RKO (cell line): ENCODE data around the gene FOXP2.
"Not testable (repeated sequence)": the region's sequence is repeated elsewhere in the genome, so short reads cannot be mapped to it uniquely, and the experiment has no call there.

Experiments
- DNase-seq: peaks from one replicate; pipeline ENCODE4 v3.0.0-alpha.2; 2016; ENCODE audit warnings: low spot score

The FOXP2 gene

DNA sequence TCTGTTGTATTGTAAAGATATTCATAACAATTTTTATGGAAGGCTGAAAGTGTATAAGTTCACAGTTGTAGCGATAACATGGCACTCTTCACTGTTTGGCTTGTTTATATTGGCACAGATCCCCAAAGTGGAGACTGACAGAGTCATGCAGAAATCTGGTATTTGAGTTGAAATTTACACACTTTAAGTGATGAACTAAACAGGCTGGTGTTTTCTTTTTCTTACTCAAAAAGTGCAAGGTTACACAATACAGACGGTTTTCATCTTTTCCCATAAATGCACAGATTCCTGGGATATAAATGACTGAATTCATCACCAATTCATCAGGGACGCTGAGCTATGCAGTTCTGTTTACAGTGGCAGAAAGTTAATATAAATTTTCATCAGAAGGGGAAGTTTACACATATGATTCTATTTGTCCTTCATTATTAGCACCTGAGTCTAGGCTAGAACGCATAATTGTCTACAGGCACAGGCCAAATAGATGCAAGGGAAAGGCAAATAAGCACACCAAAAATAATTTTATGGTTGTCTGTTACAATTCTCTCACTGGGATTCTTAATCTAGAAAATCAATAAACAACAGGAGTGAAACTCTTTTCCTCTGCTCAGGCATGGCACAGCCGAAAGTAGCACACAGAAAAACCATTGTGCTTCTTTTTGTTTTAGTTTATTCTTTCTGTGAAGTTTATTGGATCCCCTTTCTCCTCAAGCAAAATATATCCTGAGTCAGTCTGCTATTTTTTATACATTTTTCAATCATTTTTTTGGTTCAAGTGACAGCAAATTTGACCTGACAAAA is 88.0 kb downstream of the FOXP2 start:
- DNase-seq, result no peak

DNA sequence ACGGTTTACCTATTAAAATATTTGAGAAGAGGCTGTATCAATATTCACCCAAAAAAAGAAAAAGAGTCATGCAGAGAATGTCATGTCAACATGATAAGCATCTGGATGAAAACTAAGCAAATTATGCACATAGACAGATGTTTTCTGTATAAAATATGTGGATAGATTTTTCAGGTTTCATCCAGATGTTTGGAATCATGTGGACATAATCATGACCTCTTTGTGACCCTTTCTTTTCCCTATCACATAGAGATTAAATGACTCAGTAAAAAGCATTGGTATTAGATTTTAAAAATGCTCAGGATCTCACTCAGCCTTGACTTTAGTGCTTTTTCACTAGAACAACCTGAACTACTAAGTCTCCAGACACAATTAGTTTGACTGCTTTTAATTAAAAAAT is 90.0 kb downstream of the FOXP2 start:
- DNase-seq, result no peak

DNA sequence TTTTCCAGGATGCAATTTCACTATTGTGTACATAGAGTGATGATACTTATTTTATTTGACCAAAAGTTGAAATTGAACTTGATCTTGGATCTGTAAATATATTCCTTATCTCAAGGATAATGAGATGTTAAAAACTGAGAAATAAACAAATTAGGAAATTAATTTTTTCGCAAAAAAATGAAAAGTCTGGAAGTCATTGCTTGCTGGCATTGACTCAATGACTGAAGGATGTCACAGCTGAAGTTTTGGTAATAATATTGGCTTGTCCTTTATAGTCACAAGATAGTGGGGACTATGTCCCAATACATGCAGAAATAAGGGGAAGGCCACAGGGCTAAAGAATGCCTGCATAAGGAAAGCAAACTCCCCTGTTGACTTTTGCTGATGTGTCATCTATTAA is 92.8 kb downstream of the FOXP2 start:
- DNase-seq, result no peak

DNA sequence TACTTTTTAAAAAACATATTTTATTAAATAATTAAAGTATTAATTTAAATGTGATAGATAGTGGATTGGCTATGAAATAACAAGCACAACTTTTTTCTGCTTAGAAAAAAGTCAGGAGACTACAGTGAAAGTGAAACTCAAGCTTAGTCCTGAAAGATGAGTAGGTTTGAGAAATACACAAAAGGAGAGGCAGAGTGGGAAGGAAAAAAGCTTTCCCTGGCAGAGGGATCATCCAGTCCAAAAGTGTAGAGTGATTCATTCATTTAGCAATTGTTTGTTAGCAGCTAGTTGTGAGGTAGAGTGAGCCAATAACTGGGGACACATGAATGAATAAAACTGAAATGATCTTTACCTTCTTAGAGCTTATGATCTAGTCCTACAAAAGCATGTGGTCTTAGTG is 93.5 kb downstream of the FOXP2 start:
- DNase-seq, result no peak

- not testable (repeated sequence) for DNase-seq
Observed at GRCh38 chr7:114510824-114511223, 96.2 kb downstream of the FOXP2 start.

DNA sequence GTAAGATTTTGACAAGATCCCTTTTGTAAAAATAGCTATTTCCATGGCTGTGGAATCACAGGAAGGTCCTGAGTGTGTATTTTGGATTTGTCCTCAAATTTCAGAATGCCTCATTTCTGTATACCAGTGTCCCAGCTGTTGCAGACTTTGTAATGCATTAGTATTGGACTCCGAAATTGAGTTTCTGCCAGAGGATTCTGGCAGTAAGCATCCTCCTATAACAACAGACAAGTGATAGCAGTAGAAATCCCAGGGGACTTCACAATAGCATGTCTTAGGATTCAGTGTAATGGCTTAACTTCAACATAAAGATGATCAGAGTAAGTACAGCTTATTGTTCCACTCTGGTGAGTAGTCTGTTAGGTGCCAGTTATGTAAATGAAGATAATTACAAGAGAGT is 104.6 kb downstream of the FOXP2 start:
- DNase-seq, result no peak

GRCh38 chr7:114522081-114522480 is 107.5 kb downstream of the FOXP2 start:
- no peak for DNase-seq

- no peak for DNase-seq
Observed at GRCh38 chr7:114527589-114527988, 113.0 kb downstream of the FOXP2 start.

GRCh38 chr7:114530057-114530611 is 115.5 kb downstream of the FOXP2 start:
- DNase-seq, result no peak

- DNase-seq, result no peak
Observed at GRCh38 chr7:114531326-114531725, 116.7 kb downstream of the FOXP2 start.

DNA sequence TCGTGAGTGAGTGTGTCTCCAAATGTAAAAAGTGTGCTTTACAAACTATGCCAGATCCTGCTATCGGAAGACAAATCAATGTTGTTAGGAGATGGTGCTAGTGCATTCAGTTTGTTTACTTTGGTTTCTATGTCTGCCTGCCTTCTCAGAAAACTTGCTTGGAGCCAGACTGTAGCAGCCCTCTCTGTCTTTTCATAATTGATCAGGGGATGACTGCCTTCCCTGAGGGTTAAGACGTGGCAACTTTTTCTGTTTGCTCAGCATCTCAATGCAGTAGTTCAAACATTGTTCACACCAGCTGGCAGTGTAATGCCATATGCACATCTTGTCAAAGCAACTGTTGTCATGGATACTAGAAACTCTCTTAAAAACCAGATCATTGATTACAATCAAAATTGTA is 118.5 kb downstream of the FOXP2 start:
- DNase-seq, result no peak

DNA sequence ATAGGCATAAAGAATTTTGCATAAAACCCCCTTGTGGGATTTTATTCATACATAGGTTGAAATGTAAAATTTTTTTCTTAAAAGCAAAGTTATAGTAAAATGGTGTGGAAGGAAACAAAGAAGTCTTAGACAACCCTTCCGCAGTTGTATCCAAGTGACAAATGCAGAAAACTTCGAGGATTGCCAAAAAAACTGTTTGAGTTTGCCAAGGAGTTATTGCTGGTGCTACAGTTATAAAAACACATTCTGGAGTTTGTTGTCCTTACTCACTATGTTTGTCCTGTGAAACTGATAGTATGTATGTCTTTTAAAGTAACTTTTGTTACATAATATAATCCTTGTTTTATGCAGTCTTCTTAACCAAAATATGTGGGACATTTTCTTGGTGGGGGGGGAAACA is 120.3 kb downstream of the FOXP2 start:
- DNase-seq, result no peak

GRCh38 chr7:114539575-114539974 is 125.0 kb downstream of the FOXP2 start:
- peak; percentile 55 for DNase-seq

DNA sequence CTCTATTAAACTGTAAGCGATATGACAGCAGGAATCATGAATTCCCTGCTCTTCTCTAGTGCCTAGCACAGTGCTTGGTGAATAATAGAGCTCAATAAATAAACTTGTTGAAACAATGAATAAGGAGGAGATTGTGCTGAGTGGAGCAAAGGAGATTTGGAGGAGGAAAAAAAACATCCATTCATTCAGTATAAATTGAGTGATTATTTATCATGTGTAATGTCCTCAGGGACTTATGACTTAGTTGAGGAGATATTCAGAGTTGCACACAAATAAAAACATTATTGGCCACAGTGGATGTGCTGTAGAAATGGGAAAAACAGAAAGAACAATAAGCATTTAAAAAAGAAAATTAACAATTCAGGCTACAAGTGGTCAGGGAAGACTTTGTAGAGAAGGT is 125.7 kb downstream of the FOXP2 start:
- DNase-seq, result no peak

DNA sequence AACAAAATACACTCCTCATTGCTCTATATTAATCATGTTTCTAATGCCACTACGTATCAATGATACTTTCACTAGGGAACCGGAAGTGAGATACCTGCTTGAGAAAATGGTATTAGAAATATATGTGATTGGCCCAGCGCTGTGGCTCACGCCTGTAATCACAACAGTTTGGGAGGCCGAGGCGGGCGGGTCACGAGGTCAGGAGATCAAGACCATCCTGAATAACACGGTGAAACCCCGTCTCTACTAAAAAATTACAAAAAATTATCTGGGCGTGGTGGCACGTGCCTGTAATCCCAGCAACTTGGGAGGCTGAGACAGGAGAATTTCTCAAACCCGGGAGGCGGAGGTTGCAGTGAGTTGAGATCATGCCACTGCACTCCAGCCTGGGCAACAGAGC is 132.7 kb downstream of the FOXP2 start:
- DNase-seq, result not testable (repeated sequence)

DNA sequence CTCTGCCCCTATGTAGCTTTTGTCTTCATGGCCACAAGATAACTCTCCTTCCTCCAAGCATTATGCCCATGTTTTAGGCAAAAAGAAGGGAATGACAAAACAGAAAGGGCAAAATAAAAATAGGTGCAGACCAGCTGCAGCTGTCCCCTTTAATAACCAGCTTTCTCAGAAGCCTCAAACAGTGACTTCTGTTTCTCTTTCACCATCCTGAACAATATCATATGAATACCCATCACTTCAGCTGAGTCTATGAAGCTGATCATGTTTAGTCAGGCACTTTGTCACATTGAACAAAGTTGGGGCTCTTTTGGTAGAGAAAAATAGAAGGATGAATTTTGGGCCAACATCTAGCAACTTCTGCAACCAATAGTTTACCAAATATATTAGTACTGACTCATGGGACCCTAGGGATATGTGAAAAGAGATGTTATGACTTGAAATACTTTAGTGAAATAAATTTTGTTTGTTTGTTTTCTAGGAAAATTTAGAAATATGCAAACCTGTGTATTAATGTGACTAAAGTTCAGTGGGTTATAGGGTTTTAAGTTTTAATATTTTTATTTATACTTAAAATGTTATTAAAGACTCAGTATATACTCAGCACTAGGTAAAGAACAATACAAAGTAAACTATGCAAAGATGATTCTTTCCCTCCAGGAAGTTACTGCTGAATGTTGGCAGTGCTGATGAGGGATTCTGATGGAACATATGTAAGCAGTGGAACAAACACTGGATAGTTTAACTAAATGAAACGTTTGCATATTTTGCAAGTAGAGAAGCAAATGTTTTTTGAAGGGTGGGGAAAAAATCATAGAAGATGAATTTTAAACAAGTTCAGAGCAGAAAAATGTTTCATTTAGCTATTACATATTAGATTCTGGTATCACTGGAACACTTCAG is 133.7 kb downstream of the FOXP2 start:
- no peak for DNase-seq

DNA sequence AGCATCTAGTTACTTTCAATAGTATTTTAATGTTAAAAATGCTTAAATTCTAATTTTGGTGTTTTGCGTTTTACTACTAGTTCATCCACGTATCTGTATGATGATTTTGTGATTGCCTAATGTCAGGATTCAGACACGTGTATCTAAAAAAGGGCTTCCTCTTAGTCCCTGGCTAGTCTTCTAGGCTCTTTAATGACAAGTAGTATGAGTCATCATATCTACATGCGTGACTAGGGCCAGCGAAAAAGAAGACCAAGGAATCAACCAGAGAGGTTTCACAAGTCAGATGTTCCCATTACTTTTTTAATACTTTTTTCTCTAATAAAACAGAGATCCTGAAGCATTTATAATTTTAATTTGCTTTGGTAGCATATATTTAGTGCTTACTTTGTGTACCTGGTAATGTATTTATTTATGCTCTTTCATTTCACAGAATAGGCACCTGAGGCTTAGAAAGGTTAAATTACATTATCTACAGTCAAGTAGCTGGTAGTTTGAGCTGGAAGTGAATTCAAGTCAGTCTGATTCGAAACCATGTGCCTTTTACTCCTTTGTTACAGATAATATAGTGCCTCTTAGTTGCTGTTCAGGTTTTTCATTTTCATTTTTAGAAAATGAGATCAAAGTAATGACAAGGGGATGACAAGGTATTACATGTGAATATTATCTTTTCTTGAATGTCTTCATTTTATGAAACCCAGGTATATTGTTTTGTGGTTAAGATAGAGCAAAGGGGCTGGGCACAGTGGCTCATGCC is 140.3 kb downstream of the FOXP2 start:
- DNase-seq, result peak; percentile 85

DNA sequence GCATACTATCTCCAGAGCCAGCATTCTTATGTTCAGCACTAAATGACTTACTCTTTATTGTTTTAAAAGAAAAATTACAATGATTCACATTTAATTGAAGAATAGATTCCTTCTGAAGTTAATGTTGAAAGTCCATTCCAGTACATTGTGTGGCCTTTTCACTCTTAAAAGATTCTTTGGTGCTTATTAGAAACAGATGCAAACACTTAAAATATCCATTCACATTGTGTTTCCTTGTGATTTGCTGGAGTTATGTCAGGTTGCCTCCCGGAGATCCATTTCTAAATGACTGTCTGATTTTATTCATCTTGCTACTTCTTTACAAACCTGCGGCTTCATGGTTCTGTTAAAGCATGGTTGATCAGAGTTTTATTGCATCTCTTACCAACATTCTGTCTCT is 152.8 kb downstream of the FOXP2 start:
- no peak for DNase-seq

GRCh38 chr7:114569220-114569619 is 154.6 kb downstream of the FOXP2 start:
- no peak for DNase-seq

- no peak for DNase-seq
Observed at GRCh38 chr7:114574384-114574783, 159.8 kb downstream of the FOXP2 start.

DNA sequence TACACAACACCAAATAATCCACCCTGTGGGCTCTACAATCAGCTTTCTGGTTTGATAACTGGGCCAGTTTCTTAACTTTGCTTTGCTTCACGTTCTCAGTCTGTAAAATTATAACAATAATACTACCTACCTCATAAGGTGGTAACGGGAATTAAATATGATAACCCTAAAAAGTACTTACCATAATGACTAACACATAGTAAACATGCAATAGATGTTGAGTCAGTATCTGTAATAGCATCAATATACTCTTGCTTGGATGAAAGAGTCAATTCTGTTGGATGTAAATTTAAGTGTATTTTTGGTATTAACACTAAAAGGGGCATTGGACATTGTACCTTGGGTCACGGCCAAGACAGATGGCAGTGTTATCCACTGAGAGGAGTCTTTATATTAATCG is 160.5 kb downstream of the FOXP2 start:
- no peak for DNase-seq

GRCh38 chr7:114580963-114581362 is 166.3 kb downstream of the FOXP2 start:
- not testable (repeated sequence) for DNase-seq
